ENCODE results near the gene XRCC4.

Gene XRCC4

GRCh38 chr5:83071286-83072051, 5.9 kb upstream of the XRCC4 start:
- no peak for DNase-seq (ENCODE audit: low read depth)

DNA sequence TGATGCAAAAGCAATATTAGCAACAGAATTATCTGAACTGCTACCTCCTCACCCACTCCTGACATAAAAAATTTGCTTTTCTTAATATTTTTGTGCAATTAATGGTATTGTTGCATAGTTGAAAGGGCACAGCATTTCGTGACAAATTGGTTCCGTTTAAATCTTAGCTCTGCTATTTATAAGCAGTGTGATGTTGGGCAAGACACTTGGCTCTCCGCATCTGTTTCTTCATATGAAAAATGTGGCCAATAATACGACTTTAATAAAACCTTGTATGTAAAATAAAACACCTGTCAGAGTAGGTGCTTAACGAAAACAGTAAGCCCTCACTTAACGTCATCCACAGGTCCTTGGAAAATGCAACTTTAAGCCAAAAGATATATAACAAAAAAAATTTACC, 4.4 kb upstream of the XRCC4 start:
- DNase-seq (ENCODE audit: low read depth): no peak

DNA sequence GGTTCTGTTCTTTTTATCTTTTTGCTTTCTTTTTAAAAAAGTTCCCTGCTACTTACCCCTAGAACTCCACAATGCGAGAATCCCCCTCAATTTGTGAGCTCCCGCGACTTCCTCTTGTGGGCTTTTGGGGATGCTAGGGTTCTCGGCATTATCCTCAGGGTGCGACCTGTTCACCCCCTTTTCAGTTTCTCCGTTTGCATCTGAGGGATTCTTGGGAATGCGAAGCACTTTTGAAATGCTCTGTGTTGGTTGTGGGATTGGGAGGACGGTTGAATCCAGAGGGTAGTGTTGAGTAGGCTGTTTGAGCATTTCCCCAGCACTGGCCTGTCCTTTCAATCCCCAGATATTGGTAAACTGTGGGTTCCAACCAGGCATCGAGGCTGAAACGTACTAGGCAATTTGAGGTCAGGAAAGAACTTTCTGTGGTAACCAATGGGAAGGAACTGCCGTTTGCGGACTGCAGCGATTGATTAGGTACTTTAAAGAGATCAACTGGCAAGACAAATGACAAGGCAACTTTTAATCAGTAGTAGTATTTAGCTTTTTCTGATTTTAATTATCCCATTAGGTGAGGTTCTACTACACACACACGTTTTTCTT, 415 bp downstream of the XRCC4 start:
- DNase-seq (ENCODE audit: low read depth): no peak

DNA sequence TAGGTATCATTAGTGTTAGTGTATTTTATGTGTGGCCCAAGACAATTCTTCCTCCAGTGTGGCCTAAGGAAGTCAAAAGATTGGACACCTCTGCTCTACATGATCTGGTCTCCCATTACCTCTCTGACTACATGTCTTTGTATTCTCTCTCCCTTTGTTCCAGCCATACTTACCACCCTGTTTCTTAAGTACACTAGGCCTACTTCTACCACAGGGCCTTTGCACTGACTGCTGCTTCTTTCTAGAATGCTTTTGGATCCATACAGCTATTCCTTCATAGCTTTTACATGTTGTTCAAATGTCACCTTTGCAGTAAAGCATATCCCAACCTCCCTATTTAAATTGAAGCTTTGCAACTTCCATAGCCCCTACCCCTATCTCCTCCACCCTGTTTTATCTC, 5.4 kb downstream of the XRCC4 start:
- no peak for DNase-seq (ENCODE audit: low read depth)

DNA sequence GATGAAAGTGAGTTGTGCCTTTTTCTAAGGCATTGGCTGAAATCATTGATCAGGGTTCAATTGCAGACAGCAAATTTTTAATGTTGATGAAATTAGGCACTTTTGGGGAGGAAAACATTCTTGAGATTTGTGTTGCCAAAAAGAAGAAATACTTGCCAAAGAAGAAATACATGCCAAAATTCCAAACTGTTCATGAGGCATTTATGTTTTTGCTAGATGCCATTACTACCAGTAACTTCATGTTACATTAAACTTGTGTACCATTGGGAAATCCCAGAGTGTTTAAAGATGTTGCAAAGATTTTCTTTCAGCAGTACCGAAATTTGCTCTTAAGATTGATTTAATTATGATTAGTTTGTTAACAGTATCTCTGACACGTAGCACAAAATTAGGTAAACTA, 7.0 kb downstream of the XRCC4 start:
- DNase-seq (ENCODE audit: low read depth): no peak

DNA sequence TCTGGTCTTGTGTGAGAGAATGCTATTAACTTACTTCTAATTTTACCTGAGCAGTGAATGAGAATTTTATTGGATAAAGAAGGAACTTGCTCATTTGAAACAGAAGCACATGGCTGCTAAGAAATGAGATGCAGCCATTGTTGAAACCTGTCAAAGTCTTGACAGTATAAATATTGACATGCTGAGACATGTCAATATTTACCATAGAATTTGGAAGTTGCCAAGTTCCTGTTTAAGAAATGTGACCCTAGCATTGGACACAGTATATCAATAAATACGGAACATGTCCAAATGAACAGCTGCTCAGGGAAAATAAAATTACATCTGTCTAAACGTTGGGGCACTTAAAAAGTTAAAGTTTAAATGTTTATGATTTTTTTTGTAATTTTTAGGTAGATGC, 7.8 kb downstream of the XRCC4 start:
- no peak for DNase-seq (ENCODE audit: low read depth)

- DNase-seq (ENCODE audit: low read depth): no peak
These were observed 12.8 kb downstream of the XRCC4 start for GRCh38 chr5:83090169-83090568.

DNA sequence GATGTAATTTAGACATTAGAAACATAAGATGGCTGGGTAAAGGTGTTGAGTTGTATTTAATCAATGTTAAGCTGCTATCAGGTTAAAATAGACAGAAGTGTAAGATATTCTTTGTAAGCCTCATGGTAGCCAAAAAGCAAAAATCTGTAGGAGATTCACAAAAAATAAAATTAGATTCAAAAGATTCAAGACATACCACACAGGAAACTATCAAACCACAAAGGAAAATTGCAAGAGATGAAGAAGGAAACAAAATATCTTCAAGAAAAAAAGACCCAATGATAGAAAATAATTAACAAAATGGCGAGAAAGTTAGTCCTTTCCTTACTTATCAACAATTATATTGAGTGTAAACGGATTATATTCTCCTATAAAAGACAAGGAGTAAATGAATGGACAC, 15.3 kb downstream of the XRCC4 start:
- no peak for DNase-seq (ENCODE audit: low read depth)

DNA sequence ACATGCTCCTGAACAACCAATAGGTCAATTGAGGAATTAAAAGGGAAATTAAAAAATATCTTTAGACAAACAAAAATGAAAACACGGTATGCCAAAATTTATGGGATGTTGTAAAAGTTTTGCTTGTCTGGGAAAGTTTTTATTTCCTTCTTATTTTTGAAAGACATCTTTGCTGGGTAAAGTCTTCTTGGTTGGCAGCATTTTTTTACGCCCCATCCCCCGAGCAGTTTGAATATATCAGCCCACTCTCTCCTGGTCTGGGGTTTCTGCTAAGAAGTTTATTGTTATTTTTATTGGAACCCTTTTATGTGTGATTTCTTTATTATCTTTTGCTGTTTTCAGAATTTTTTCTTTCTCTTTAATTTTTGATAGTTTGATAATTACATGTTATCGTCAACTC, 16.3 kb downstream of the XRCC4 start:
- DNase-seq (ENCODE audit: low read depth): no peak

DNA sequence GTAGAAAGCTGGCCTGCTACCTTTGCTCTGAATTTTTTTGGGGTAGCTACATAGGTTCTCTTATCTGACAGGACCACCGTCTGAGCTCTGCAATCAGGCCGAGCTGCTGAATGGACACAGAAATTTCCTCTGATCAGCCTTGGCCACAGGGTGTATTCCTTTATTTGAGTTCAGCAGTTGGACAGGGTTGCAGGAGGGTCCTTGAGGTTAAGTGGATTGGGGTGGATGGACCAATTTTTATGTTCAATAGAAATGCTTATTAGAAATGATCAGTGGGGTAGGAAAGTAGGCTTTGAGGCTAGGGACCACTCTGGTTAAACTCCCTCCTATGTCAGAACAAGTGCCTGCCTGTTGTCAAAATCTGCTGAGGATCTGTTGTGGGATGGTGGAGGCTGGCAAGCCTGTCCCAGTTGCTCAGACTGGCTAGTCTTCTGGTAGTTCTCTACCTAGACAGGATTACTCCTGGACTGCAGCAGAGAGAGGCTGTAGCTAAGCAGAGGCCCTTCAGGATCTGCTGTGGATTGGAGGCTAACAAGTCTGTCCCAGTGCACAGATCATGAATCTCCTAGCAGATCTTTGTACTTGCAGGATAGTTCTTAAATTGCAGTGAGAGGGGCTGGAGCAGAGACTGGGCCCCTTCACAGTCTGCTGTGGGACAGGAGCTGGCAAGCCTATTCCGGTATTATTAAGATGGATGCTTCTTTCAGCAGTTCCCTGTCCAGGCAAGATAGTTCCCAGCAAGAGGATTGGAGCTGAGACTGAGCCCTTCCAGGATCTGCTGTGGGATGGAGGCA, 18.0 kb downstream of the XRCC4 start:
- no peak for DNase-seq (ENCODE audit: low read depth)

DNA sequence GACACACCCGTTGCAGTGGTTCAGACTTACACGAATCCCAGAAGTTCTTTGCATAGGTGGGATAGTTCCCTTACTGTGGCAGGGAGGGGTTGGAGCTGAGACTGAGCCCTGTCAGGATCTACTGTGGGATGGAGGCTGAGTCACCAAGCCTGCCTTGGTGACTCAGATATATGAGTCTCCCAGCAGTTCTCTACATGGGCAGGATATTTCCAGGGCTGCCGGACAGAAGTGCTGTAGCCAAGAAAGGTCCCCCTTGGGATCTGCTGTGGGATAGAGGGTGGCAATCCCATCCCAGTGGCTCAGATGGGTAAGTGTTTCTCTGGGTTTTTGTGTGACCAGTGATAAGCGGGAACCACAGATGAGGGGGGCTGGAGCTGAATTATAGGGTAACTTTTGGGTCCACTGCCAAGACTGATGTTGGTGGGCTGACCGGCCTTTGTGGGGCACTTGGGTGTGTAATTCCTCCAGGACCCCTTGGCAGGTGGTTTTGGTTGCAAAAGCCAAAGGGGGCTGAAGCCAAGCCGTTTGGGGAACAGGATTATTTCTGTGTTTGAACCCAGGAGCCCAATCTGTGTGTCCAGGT, 18.7 kb downstream of the XRCC4 start:
- peak; percentile 67 for DNase-seq (ENCODE audit: low read depth)

- DNase-seq (ENCODE audit: low read depth): no peak
These were observed 19.5 kb downstream of the XRCC4 start for GRCh38 chr5:83096660-83097339.

DNA sequence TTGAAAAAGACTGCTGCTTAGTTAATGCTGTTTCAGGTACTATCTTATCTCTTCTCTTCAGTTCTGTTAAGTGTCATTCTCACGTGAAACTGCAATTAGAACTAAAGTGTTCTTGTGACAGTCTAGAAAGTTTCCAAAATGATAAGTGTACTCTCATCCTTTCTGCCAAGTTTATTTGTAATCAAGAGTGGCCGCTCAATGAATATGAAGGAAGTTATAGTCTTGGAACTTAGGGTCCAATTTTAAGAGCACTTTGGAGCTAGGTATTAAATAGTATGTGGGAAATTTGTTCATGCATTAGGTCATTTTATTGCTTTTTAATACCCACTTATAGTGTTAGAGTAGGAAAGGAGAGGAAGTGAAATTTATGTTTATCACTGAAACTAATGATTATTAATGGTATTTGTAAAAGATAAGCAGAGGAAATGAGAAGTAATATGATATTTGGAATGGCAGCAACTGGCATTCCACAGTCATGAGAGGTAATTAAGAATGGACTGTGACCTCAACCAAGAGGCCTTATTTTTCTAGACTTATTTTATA, 20.4 kb downstream of the XRCC4 start:
- DNase-seq (ENCODE audit: low read depth): no peak

DNA sequence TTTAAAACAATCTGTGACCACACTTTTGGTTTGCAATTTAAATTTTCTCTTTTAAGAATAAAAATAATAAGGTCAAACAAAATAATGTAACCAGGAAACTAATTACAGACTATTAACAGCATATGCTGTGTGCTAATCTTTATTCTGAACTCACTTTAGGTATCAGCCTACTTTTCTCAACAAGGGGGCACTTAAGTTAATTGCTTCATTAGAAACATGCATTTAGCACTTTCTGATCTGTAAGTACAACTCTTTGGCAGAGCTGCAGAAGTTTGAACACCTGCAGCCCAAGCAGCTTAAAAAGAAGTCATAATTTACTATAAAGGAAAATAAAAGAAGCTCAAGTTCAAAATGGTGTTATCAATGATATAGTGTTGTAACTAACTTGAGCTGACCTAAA, 21.7 kb downstream of the XRCC4 start:
- no peak for DNase-seq (ENCODE audit: low read depth)

GRCh38 chr5:83099445-83099844, 22.1 kb downstream of the XRCC4 start:
- DNase-seq (ENCODE audit: low read depth): no peak

DNA sequence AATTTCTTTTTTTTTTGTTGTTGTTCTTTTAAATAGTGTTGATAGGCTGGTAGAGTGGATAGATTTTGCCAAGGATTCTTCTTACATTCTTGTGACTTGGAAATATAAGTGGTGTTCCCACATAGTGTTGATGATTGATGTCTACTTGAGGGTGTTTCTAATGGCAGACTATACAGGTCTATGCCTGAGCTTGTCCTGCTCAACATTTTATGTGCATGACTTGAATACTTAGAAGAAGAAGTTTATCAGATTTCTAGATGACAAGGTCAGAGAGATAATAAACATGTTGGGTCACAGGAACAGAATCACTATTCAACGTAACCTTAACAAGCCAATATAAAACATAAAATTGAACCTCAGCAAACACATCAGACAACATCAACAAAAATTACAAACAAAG, 24.2 kb downstream of the XRCC4 start:
- no peak for DNase-seq (ENCODE audit: low read depth)

GRCh38 chr5:83102364-83102980, 25.1 kb downstream of the XRCC4 start:
- DNase-seq (ENCODE audit: low read depth): no peak

DNA sequence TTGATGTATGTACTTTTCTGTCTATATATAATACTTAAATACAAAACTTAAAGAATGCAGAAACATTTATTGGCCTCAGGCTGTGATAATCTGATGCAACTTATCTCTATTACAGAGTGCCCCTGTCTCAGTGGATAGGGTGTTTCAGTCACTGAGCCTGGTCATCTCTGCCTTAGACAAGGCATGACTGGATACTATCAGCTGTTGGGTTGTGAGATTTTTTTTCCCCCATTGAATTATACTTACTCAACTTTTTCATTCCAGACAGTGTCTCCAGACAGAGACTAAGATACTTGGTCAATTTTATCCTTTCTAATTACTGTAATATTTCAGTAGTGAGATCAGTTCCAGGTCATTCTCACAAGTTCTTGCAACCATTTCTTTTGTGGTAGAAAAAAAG, 26.7 kb downstream of the XRCC4 start:
- no peak for DNase-seq (ENCODE audit: low read depth)

DNA sequence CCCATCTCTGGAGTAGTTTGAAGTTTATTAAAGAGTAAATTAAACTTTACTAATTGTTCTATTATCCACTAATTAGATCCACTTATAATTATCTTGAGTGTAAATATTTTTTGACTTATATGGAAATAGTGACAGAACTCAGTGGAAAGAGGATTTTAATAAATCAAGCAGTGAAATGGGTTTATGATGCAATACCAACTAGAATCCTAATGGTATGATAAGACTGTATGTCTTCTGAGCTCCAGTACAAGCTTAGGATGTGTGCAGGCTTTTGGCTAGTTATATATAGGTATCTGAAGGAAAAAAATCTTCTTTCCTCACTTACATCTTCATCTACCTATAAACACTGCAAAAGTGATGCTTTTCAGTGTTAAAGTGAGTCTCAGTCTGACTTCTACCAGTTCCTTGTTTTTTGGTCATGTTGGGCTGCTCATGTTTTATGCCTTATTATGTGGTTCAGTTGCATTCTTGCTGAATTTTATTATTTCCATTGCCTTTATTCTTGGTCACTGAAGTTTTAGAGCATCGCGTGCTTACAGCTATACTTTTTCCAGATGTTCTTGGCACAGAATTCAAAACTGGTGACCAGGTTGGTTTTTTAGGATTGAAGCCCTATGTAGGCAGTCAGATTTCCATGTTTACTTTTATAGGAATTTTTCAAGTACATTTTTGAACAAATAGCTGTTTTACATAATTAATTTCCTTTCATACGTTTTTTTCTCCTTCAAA, 30.5 kb downstream of the XRCC4 start:
- no peak for DNase-seq (ENCODE audit: low read depth)

GRCh38 chr5:83109380-83109779, 32.0 kb downstream of the XRCC4 start:
- no peak for DNase-seq (ENCODE audit: low read depth)

- no peak for DNase-seq (ENCODE audit: low read depth)
These were observed 38.5 kb downstream of the XRCC4 start for GRCh38 chr5:83115816-83116215.

All from HS-5 (cell line).